GM12891 (cell line): ENCODE results near the gene FAM72D.
"Not testable (repeated sequence)": the region's sequence is repeated elsewhere in the genome, so short reads cannot be mapped to it uniquely, and the experiment has no call there.

ENCODE experiments used
- POLR2A ChIP-seq: IDR thresholded peaks from 2 replicates; pipeline ENCODE4 v1.6.1; 2011; ENCODE audit warnings: low read depth, low read length, control low read depth
- POLR2AphosphoS5 ChIP-seq: IDR thresholded peaks from 2 replicates; pipeline ENCODE4 v1.6.1; 2011; ENCODE audit warnings: low read depth, low read length, control low read depth
- POU2F2 ChIP-seq: IDR thresholded peaks from 2 replicates; pipeline ENCODE4 v1.6.1; 2011; ENCODE audit warnings: low read depth, mild to moderate bottlenecking, control low read depth, low read length, moderate library complexity
- SPI1 ChIP-seq: IDR thresholded peaks from 2 replicates; pipeline ENCODE4 v1.6.1; 2011; ENCODE audit warnings: low read depth, low read length, control low read depth
- TAF1 ChIP-seq: IDR thresholded peaks from 2 replicates; pipeline ENCODE4 v1.6.1; 2011; ENCODE audit warnings: low read depth, low read length, control low read depth

- TF ChIP-seq POLR2A, SPI1, POLR2AphosphoS5, POU2F2, TAF1: not testable (repeated sequence)
Measured at GRCh38 chr1:145156891-145157610, 61.3 kb downstream of the FAM72D start.
